ENCODE measurements around the gene BICD2.

Gene BICD2

GRCh38 chr9:92756792-92757191 is 7.8 kb downstream of the BICD2 start:
- TF ChIP-seq ZBTB7A (IDR thresholded peaks at IDR 0.05; ENCODE audit: low read depth) (no peak), REST (IDR thresholded peaks at IDR 0.05; ENCODE audit: low read depth) (no peak), EP300 (IDR thresholded peaks at IDR 0.05; ENCODE audit: borderline replicate concordance) (no peak)

- TF ChIP-seq TEAD4 (IDR thresholded peaks at IDR 0.05) (no peak), CREB1 (IDR thresholded peaks at IDR 0.05; ENCODE audit: low read depth) (no peak), NFIC (IDR thresholded peaks at IDR 0.05) (no peak), YY1 (IDR thresholded peaks at IDR 0.05; ENCODE audit: low read depth) (no peak), REST (IDR thresholded peaks at IDR 0.05; ENCODE audit: low read depth) (no peak), RAD21 (IDR thresholded peaks at IDR 0.05; ENCODE audit: low read depth) (no peak), EGR1 (IDR thresholded peaks at IDR 0.05) (no peak), TAF1 (IDR thresholded peaks at IDR 0.05; ENCODE audit: low read depth) (no peak), MAX (IDR thresholded peaks at IDR 0.05) (no peak), TCF12 (IDR thresholded peaks at IDR 0.05; ENCODE audit: low read depth) (no peak), CEBPB (IDR thresholded peaks at IDR 0.05) (no peak), EP300 (IDR thresholded peaks at IDR 0.05; ENCODE audit: borderline replicate concordance) (no peak), FOXM1 (IDR thresholded peaks at IDR 0.05; ENCODE audit: borderline replicate concordance, low read depth) (no peak), USF1 (IDR thresholded peaks at IDR 0.05) (no peak), ZBTB7A (IDR thresholded peaks at IDR 0.05; ENCODE audit: low read depth) (no peak)
These were observed 10.4 kb downstream of the BICD2 start for GRCh38 chr9:92754091-92754745.

GRCh38 chr9:92752812-92753404 is 11.7 kb downstream of the BICD2 start:
- TF ChIP-seq REST (IDR thresholded peaks at IDR 0.05; ENCODE audit: low read depth) (no peak), TEAD4 (IDR thresholded peaks at IDR 0.05) (no peak), TAF1 (IDR thresholded peaks at IDR 0.05; ENCODE audit: low read depth) (no peak), FOXM1 (IDR thresholded peaks at IDR 0.05; ENCODE audit: borderline replicate concordance, low read depth) (no peak), USF1 (IDR thresholded peaks at IDR 0.05) (no peak), CEBPB (IDR thresholded peaks at IDR 0.05) (no peak)

GRCh38 chr9:92749934-92750315 is 14.7 kb downstream of the BICD2 start:
- TF ChIP-seq EP300 (IDR thresholded peaks at IDR 0.05; ENCODE audit: borderline replicate concordance) (no peak), RAD21 (IDR thresholded peaks at IDR 0.05; ENCODE audit: low read depth) (no peak), EGR1 (IDR thresholded peaks at IDR 0.05) (no peak), YY1 (IDR thresholded peaks at IDR 0.05; ENCODE audit: low read depth) (no peak), TAF1 (IDR thresholded peaks at IDR 0.05; ENCODE audit: low read depth) (no peak), CREB1 (IDR thresholded peaks at IDR 0.05; ENCODE audit: low read depth) (no peak), FOXM1 (IDR thresholded peaks at IDR 0.05; ENCODE audit: borderline replicate concordance, low read depth) (no peak), ZBTB7A (IDR thresholded peaks at IDR 0.05; ENCODE audit: low read depth) (no peak), REST (IDR thresholded peaks at IDR 0.05; ENCODE audit: low read depth) (no peak), CEBPB (IDR thresholded peaks at IDR 0.05) (no peak), TEAD4 (IDR thresholded peaks at IDR 0.05) (no peak), TCF12 (IDR thresholded peaks at IDR 0.05; ENCODE audit: low read depth) (no peak), NFIC (IDR thresholded peaks at IDR 0.05) (no peak), MAX (IDR thresholded peaks at IDR 0.05) (no peak), USF1 (IDR thresholded peaks at IDR 0.05) (no peak)
